ENCODE results near the gene KRT84.

DNA sequence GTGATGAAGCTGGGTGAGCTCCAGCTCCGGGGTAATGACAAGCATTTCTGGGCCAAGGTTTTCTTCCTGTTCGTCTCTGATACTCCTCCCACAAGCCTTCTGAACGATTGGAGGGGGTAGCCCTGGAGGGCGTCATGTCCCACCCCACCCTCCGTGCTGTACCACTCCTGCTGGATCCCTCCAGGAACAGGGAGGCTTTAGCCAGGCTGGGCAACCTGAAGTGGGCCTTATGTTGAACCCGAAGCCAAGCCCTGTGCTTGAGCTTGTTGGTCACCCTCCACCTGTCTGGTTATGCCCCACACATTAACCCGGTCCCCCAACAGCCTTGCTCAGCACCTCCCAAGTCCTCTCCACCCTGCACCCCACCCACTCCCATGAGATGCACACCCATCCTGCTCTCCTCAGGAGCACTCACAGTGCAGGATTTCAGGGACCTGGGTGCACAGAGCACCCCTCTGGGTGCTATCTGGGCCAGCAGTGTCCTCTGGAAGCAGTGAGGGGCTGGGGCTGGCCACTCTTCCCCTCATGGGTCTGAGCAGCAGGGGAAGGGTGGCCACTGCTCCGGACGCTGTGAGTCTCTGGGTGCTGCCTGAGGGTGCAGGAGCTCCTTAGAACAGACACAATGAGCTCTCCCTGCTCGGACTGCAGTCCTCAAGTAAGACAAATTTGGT is 57.5 kb downstream of the KRT84 start:
- no peak for TF ChIP-seq POLR2A (IDR thresholded peaks at IDR 0.05; ENCODE audit: low read length)
- no peak for TF ChIP-seq GATA1 (IDR thresholded peaks at IDR 0.05; ENCODE audit: low read depth, low read length)
